ENCODE data around the gene ZFP90.

GRCh38 chr16:68590201-68590994, 51.3 kb downstream of the ZFP90 start:
- no peak for TF ChIP-seq POLR2AphosphoS5 (IDR thresholded peaks at IDR 0.05; ENCODE audit: low read depth, low read length)
- no peak for TF ChIP-seq POLR2A (IDR thresholded peaks at IDR 0.05; ENCODE audit: low read depth, low read length)
- no peak for TF ChIP-seq TAF1 (IDR thresholded peaks at IDR 0.05; ENCODE audit: low read depth, low read length)
- no peak for TF ChIP-seq POU2F2 (IDR thresholded peaks at IDR 0.05; ENCODE audit: low read depth, low read length)

Data from GM12891 (cell line).